HG03571 (cell line): ENCODE measurements around the gene TIAM1.

Experiments used
- ATAC-seq: cut with Tn5 transposase; IDR thresholded peaks from one replicate; pipeline ENCODE4 v1.9.1; 2021; ENCODE audit not compliant: unreplicated experiment

TIAM1 gene

GRCh38 chr21:31343680-31344480 lies at the start of gene TIAM1:
TSS of gene TIAM1 (minus strand) at chr21:31344261. CDS start at chr21:31266972, 77,289 bp downstream.
- ATAC-seq = no peak

DNA sequence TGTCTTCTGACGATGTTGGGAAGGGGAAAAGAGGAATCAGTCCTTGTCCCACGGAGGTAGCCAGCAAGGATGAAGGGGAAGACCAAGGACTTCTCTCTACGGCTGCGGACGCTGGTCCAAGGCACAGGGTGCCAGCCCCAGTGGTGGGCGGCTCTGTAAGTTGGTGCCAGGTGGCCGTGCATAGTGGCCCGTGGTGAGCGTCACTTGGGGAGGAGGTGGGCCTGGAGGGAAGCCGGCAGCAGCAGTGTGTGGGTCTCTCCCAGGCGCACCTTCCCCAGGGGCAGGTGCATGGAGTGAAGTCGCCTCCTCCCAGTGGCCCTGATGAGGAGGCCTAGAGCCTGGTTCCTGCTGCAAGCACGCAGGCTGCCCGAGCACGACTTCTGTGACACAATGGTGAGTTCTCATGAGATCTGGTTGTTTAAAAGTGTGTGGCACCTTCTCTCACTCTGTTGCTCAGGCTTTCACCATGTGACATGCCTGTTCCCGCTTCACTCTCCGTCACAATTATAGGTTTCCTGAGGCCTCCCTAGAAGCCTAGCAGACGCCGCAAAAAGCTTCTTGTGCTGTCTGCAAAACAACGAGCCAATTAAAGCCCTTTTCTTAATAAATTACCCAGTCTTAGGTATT lies 43.6 kb upstream of the TIAM1 start:
- ATAC-seq = no peak

DNA sequence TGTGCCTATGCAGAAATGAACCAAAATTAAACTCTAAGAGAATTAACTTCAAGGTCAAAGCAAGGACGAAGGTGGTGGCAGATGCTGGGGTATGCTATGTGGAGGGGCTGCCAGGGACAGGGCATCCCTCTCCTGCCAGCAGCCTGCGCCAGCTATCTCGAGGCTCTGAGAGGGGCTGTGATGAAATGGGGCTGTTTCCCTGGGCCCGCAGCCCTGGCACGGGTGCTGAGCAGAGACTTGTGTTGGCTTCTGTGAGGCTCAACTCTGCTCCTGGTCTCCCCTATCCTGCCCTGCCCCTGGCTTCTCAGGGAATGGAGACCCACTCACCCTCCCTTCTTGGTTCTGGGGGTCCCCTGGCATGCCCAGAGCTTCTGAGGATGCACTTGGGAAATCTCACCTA lies 41.9 kb upstream of the TIAM1 start:
- no peak for ATAC-seq

GRCh38 chr21:31383770-31384169 lies 39.7 kb upstream of the TIAM1 start:
- no peak for ATAC-seq

DNA sequence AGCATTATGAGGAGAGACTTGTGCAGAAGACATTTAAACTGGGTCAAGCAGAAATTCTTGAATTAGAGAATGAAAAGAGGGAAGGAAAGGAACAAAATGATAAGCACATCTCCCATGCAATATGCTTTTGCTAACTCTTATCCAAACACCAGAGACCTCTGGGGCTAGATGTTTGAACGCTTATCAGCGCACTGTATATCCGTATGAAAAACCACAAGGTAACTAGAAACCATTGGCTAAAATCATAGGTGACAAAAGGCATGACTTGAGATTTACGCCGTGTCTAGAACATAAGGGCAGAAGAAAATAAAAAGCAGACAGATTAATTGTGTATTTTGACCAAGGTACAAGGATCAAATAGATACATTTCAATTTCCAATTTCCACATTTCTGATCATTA lies 38.0 kb upstream of the TIAM1 start:
- ATAC-seq = no peak

GRCh38 chr21:31376301-31376700 lies 32.2 kb upstream of the TIAM1 start:
- no peak for ATAC-seq

DNA sequence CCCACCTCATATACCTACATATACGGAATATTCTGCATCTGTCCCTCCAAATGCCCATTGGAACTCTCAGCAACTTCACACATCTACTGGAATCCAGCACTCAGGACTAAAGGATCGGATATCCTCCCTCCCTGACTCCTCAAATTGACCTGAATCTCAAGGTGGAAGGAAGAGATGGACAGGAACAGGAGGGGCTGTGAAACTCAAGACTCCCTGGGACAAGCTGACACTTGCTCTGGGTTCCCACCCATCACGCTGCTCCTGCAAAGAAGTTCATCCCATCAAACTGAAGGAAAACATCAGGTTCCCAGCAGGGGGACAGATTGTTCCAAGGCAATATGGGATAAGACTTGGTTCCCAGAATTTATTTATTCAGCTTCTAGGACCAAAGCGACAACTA lies 30.3 kb upstream of the TIAM1 start:
- no peak for ATAC-seq

GRCh38 chr21:31372471-31372765 lies 28.4 kb upstream of the TIAM1 start:
- ATAC-seq = no peak

GRCh38 chr21:31371715-31372470 lies 27.8 kb upstream of the TIAM1 start:
- ATAC-seq = no peak

DNA sequence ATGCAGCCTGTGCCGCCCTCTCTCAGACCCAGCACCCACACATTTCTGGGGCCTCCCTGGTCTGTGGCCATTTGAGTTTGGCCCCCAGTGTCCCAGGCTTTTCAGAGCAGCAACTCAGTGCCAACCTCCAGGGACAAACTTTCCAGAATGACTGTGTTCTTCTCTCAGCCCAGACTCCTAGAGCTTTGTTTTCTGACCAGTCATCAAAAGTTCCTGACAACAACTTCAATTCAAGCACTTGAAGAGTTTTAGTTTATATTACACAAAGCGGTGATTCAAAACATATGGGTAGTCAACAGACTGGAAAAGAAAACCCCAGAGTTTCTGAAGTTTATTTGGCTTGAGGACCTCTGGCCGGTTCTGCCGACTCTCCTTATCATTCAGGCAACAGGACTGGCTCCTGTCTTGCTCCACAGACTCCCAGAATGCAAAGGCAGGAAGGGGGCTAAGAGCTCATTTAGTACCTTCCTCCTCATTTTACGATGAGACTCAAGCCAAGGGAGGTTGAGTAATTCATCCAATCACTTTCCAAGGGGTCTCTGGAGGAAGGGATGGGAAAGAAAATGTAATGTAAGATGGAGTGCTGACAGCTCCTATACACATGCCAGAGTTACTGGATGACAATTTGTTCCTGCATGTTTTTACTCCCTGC lies 27.0 kb upstream of the TIAM1 start:
- no peak for ATAC-seq

DNA sequence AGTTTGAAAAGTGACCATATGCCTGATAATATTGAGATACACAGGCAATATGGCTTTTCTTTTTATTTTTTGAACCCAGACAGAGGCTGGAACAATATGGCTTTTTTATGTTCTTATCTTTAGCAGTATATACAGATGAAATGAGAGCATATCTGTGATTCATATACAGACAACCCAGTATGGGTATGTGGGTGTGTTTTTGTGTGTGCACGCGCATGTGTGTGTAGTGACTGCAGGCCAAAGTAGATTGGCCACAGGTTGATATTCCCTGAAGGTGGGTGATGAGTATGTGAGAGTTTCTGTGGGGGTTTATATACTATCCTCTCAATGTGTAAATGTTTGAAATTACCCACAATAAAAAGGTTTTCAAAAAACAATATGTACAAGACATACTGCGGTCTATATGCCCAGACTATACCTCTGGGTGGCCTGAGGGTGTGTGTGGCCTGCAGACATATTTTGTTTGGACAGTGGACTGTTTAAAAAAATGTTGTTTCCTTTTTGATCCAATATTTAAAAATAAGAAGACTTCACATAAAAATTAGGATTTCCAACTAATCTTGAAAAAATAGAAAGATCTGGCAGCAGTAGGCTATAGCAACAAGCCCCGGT lies 26.3 kb upstream of the TIAM1 start:
- no peak for ATAC-seq

DNA sequence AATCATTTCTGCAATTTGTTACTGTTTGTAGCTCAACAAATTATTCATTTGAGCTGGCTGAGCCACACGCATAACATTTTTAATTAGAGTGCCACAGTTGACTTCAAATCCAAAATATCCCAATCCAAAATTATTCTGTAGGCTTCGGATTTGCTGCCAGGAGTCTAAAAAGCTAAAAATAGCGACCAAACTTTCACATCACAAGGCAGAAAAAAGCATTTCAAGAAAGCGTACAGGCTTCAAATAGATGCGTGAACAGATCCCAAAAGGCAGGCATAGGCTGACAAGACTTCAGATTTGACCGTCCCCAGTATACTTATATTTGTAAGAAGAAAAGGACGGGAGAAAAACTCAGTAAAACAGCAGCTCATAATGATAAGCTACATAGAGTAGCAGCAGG lies 24.3 kb upstream of the TIAM1 start:
- no peak for ATAC-seq

DNA sequence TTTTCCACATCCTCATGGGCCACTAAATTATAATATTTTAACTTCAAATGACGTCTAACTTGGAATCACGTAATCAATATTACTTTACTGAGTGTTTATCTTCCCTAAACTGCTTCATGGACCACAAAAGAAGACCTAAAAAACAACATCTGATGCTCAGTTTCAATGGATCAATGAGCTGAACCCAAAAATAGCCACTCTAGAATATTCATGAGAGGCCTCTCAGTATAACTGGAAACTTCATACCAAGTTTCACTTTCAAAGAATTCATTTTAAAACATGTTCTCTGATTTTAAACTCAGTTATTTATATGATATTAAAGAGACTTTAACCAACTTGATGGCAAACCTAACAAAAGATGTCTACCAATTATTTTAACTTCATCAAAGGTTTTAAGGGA lies 23.7 kb upstream of the TIAM1 start:
- ATAC-seq = no peak

GRCh38 chr21:31366825-31367224 lies 22.8 kb upstream of the TIAM1 start:
- no peak for ATAC-seq

- ATAC-seq = no peak
Observed at GRCh38 chr21:31364253-31364945, 20.3 kb upstream of the TIAM1 start.

GRCh38 chr21:31363720-31364119 lies 19.7 kb upstream of the TIAM1 start:
- ATAC-seq = no peak

DNA sequence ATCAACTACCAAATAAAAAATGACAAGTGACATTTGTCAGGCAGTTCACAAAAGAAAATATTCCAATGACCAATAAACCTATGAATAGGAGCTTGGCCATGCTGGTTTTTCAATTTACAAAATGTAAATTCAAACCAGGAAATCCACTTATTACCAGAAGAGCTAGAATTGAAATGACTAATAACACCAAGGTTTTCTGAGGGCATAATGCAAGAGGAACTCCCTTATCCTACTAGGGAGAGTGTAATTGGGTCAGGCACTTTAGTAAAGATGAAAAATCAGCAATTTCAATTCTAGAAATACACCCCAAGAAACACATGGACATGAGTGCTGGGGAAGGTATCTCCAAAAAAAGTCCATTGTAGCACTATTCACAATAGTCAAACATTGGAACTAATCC lies 16.7 kb upstream of the TIAM1 start:
- no peak for ATAC-seq

DNA sequence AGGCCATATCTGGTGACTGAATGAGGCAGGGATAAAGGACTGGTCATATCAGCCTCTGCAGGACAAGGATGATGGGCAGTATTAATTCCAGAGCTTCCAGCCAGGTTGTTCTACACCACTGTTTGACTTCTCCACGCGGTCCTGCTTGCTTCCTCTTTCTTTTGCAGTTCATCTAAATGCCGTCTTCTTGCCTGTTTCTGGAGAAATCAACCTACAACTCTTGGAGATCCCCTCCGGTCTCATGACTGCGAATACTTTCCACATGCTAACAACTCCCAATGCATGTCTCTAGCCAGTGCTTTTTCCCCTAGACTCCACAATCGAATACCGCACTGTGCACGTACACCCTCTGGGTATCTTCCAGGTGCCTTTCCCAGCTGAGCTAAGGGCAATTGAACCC lies 14.1 kb upstream of the TIAM1 start:
- ATAC-seq = no peak

GRCh38 chr21:31356440-31356839 lies 12.4 kb upstream of the TIAM1 start:
- ATAC-seq = no peak

DNA sequence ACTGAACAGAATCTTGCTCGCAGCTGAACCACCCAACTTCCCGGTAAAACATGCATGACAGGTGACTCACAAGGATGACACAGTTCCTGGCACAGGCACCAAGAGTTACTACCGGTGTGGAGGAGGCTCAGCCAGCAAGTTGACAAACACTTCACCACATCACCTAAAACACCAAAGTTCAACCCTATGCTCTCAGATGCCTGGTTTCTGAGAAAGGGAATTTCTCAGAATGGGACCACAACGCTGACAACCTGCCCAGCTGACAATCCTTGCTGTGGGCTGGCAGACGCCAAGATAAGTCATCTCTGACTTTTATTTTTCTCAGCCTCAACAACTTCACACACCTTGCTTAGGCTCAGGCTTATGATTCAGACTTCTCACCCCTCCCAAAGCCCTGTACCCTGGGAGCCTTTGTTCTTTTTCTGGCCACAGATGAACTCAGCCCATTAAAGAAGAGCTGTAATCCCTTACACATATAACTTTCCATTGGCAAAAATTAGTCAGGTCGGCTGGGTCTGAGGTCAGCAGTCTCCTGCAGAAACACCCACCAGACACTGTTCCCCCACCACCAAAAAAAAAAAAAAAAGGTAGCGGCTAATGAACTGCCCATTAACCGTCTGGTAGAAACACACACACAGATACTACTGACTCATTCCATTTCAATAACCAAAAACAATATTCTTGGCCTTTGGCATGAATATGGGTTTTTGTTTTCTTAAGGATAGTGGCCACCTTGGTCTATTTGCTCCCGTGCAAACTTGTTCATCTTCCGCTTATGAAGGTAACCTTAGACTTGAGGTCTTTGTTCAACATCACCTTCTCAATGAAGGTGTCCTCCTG lies 10.8 kb upstream of the TIAM1 start:
- ATAC-seq = no peak
